Measurements from ENCODE around the gene DSG2. TPM values are rescaled to one million over a fixed set of nuclear protein-coding genes. Genes with fewer than 3 reads are reported as not detected.
A peak's percentile ranks its signal among the peaks of the same experiment; 100 is the strongest.
"Not testable (repeated sequence)": the region's sequence is repeated elsewhere in the genome, so short reads cannot be mapped to it uniquely, and the experiment has no call there.

Gene DSG2
- total RNA-seq, 1 experiment from 2014 or later: 30.0 TPM

- no peak for DNase-seq (ENCODE audit: low read depth)
Observed at GRCh38 chr18:31500051-31500688, 2.2 kb downstream of the DSG2 start.

DNA sequence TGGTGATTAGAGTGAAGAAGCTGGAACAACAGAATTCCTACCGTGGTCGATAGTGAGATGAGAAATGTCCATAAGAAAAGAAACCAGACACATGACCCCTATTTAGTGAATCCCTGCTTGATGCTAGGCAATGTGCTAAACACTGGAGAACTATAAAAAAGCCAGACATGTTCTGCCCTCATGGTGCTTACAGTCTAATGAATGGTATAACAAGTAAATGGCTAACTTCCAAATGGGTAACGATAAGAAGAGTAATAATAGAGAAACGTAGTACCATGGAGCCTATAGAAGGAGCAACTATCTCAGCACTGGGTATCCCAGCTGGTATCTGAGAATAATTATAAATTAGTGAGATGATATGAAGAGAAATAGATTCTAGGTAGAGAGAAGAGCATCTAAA, 5.0 kb downstream of the DSG2 start:
- no peak for DNase-seq (ENCODE audit: low read depth)

- DNase-seq (ENCODE audit: low read depth): no peak
Observed at GRCh38 chr18:31504455-31505147, 6.6 kb downstream of the DSG2 start.

DNA sequence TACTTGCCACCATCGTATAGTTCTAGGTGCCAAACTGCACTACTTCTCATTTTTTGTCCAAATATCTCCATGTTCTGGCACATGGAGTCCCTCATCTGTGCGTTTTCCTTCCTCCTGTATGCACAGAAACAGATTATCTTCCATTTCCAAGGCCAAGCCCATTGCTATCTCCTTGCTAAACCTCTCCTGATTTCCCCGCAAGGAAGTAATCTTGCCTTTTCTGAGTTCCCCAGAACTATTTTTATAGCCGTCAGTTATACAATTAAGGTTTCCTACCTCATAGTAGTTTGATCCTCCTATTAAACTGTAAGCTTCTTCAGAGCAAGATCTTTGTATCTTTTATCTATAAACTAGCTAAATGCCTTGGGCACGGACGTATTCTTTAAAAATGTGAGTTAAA, 7.2 kb downstream of the DSG2 start:
- DNase-seq (ENCODE audit: low read depth): no peak

DNA sequence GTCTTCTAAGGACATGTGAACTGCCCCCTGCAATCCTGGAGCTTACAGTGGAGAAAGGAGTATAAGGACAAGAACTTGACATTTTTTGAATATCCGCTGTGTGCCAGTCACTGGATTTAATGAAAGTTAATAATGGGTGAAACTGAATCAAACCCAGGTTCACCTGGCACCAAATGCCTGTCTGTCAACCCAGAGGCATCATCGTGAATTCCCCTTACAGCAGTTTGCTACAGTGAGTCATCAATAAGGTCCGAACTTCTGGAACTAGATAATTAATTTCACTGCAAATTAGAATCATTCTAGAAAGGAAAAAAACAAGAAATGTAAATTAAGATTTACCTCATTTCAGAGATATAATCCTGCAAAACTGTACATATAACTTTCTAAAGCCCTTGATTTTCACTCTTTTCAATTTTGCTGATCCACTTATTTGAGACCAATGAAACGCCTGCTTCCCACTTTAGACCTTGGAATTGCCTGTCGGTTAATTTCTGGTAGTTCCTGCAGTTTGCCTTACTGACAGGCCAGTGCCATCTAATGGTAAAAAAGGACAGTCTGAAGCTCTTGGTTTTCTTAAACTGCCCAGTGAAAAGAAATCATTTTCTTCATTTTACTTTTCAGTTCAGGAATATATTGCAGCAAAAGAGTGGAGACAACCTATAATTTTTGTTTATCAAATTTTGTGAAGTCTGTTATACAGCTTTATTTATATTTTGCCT, 8.2 kb downstream of the DSG2 start:
- no peak for DNase-seq (ENCODE audit: low read depth)

DNA sequence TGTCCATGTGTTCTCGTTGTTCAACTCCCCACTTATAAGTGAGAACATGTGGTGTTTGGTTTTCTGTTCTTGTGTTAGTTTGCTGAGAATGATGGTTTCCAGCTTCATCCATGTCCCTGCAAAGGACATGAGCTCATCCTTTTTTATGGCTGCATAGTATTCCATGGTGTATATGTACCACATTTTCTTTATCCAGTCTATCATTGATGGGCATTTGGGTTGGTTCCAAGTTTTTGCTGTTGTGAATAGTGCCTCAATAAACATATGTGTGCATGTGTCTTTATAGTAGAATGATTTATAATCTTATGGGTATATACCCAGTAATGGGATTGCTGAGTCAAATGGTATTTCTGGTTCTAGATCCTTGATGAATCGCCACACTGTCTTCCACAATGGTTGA, 9.1 kb downstream of the DSG2 start:
- DNase-seq (ENCODE audit: low read depth): not testable (repeated sequence)

- no peak for DNase-seq (ENCODE audit: low read depth)
Observed at GRCh38 chr18:31508781-31509180, 10.8 kb downstream of the DSG2 start.

- DNase-seq (ENCODE audit: low read depth): no peak
Observed at GRCh38 chr18:31509571-31509970, 11.6 kb downstream of the DSG2 start.

DNA sequence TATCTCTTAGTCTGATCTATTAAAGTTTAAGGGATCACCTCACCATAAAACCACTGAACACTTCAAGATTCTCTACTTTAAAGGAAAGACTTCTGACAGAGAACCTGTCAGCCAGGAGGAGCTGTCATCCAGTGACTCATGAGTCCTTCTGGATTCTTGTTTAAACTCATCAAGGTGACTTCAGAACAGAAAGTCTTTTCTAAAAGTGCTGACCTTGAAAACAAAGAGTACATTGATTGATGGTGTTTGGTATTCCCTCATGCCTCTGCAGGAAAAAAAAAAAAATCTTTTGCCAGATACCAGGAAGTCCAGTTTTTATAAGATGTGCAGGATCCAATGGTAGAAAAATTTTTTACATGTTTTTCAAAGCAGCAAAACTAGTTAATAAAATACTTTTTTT, 12.3 kb downstream of the DSG2 start:
- DNase-seq (ENCODE audit: low read depth): peak; percentile 86

- DNase-seq (ENCODE audit: low read depth): no peak
Observed at GRCh38 chr18:31511098-31511497, 13.1 kb downstream of the DSG2 start.

DNA sequence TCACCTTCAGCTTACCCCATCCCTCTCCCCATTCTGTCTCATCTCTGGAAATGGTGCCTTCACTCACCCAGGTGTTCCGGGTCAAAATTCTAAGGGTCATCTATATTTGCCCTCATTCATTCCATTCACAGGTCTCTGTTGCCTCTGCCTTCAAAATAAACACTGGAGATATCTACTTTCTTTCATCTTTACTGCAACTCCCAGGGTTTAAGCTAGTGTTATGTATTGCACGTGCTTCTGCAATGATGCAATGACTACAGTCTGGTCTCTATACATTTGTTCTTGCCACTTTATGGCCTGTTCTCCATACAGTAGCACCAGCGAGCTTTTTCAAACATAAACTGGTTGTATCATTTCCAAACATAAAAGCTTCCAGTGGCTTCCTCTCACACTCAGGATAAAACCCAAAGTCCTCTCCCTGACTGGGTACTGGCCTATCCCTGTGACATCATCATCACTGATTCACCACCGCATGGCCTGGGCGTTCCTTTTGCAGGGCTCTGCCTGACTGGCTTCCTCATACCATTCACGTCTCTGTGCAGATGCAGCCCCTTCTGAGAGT, 14.3 kb downstream of the DSG2 start:
- DNase-seq (ENCODE audit: low read depth): peak; percentile 92

GRCh38 chr18:31513189-31513935, 15.4 kb downstream of the DSG2 start:
- DNase-seq (ENCODE audit: low read depth): peak; percentile 93

GRCh38 chr18:31516437-31516836, 18.5 kb downstream of the DSG2 start:
- DNase-seq (ENCODE audit: low read depth): no peak

- no peak for DNase-seq (ENCODE audit: low read depth)
Observed at GRCh38 chr18:31526374-31526773, 28.4 kb downstream of the DSG2 start.

DNA sequence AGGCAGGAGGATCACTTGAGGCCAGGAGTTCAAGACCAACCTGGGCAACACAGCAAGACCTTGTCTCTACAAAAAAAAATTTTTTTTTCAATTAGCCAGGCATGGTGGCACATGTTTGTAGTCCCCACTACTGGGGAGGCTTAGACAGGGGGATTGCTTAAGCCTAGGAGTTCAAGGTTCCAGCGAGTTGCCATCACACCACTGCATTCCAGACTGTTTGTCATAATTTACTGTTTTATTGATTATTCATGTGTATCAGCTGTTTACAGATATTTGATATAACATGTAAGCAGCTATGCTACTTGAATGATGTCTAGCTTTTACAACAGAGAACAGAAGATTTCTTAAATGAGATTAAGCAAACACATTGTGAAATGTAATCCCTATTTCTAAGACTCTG, 35.3 kb downstream of the DSG2 start:
- DNase-seq (ENCODE audit: low read depth): no peak

DNA sequence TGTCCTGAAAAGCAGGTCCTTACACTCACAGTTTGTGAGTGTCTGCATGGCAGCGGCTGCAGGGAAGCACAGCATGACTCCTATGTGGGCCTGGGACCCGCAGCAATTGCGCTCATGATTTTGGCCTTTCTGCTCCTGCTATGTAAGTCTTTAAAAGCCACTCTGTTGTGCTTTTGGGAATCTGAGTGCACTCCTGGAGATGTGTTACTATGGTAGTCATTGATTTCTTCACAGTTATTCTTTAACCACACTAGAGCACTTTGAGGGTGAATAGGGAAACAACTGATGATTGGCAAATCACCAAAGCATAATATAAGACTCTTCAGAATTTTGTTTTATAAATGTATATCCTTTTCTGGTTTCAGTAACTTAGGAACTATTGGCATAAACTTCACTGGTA, 40.9 kb downstream of the DSG2 start:
- no peak for DNase-seq (ENCODE audit: low read depth)

DNA sequence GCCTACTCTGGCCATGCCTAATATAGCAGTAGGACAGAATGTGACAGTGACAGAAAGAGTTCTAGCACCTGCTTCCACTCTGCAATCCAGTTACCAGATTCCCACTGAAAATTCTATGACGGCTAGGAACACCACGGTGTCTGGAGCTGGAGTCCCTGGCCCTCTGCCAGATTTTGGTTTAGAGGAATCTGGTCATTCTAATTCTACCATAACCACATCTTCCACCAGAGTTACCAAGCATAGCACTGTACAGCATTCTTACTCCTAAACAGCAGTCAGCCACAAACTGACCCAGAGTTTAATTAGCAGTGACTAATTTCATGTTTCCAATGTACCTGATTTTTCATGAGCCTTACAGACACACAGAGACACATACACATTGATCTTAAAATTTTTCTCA, 48.5 kb downstream of the DSG2 start:
- peak; percentile 8 for DNase-seq (ENCODE audit: low read depth)

- DNase-seq (ENCODE audit: low read depth): no peak
Observed at GRCh38 chr18:31548853-31549252, 50.9 kb downstream of the DSG2 start.

GRCh38 chr18:31549416-31549815, 51.4 kb downstream of the DSG2 start:
- DNase-seq (ENCODE audit: low read depth): no peak

DNA sequence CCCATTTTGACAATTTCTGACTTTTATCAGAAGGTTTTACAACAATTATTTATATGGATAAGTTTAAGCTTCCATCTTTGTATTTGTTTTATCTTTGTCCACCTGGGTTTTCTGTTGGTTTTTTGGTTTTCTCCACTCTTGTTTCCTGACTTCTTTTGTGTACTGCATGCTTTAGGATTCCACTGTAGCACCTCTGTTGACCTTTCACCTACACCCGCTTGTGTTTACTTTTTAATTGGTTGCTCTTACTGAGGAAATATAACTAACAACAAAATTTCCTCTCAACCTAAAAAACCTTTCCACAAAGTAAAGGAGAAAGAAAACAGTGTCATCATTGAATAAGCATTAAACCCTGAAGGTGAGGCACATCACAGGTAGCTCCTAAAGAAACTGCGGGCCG, 53.9 kb downstream of the DSG2 start:
- no peak for DNase-seq (ENCODE audit: low read depth)

- DNase-seq (ENCODE audit: low read depth): peak; percentile 14
Observed at GRCh38 chr18:31553800-31554199, 55.8 kb downstream of the DSG2 start.

- DNase-seq (ENCODE audit: low read depth): no peak
Observed at GRCh38 chr18:31554776-31555175, 56.8 kb downstream of the DSG2 start.
